GM12874 (cell line): ENCODE measurements around the gene COL18A1.

Source experiments
- TF ChIP-seq, protein P1 (sequence below): IDR thresholded peaks from 2 replicates; pipeline ENCODE4 v1.5.1; 2011; ENCODE audit warnings: low read depth, mild to moderate bottlenecking, control low read depth, low read length, moderate library complexity; ENCODE audit not compliant: insufficient read depth

Gene COL18A1

DNA sequence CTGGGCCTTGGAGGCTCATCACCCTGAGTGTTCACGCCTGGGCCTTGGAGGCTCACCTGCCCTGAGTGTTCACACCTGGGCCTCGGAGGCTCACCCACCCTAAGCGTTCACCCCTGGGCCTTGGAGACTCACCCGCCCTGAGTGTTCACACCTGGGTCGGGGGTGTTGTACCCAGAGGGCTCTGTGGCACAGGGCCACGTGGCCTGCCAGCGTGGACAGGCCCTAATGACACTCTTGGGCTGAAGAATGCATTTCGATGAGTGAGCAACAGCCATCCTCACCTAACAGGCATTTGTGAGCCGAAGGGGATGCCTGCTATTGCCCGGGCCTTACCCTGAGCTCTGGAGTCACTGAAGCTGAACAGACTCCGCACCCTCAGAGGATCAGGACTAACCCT is 119.8 kb downstream of the COL18A1 start:
- TF ChIP-seq, protein P1, sequence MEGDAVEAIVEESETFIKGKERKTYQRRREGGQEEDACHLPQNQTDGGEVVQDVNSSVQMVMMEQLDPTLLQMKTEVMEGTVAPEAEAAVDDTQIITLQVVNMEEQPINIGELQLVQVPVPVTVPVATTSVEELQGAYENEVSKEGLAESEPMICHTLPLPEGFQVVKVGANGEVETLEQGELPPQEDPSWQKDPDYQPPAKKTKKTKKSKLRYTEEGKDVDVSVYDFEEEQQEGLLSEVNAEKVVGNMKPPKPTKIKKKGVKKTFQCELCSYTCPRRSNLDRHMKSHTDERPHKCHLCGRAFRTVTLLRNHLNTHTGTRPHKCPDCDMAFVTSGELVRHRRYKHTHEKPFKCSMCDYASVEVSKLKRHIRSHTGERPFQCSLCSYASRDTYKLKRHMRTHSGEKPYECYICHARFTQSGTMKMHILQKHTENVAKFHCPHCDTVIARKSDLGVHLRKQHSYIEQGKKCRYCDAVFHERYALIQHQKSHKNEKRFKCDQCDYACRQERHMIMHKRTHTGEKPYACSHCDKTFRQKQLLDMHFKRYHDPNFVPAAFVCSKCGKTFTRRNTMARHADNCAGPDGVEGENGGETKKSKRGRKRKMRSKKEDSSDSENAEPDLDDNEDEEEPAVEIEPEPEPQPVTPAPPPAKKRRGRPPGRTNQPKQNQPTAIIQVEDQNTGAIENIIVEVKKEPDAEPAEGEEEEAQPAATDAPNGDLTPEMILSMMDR: no peak

DNA sequence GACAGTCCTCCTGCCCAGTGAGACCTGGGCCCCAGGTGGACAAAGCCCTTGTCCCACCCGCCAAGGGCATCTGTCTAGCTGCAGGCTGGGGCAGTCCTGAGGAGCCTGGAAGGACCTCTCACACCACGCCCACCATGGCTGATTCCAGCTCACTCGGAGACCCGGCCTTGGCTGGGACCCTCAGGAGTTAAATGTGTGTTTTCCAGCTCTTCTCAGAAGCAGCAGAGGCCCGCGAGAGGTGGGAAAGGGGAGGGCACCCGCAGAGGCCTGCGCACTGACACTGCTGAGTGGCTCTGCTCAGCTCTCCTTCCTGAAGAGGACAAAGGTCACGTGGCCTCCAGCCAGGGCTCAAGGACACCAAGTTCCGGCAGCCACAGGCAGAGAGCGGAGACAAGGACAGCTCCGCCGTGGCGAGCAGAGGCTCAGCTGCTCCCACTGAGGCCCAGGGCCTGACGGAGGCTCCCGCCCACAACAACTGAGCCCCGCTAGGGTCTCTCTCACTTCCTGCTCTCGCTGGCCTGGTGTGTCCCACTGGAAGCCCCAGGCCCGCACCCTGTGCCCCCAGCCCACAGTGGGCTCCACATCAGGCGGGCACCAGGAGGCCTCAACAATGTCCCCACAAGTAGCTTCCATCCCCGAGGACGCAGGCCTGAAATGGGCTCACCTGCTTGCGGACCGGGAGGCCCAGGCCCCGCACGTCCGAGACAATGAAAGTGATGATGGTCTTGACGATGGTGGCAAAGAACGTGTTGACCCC is 120.4 kb downstream of the COL18A1 start:
- TF ChIP-seq, protein P1: no peak

DNA sequence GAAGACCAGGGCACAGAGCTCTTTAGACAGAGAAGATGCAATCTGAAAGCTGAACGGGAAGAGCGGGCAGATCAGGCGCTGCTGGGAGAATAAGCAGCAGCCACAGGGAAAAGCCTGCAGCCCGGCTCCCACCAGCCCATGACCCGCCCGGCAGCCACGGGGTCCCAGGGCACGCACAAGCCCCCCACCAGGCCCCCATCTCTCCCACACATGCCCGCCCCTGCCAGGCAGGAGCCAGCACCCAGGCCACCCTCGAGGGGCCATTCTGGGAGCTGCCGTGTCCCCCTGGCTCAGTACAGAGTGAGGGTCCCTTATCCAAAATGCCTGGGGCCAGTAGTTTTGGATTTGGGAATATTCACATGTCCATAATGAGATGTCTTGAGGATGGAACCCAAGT is 120.9 kb downstream of the COL18A1 start:
- TF ChIP-seq, protein P1: no peak

DNA sequence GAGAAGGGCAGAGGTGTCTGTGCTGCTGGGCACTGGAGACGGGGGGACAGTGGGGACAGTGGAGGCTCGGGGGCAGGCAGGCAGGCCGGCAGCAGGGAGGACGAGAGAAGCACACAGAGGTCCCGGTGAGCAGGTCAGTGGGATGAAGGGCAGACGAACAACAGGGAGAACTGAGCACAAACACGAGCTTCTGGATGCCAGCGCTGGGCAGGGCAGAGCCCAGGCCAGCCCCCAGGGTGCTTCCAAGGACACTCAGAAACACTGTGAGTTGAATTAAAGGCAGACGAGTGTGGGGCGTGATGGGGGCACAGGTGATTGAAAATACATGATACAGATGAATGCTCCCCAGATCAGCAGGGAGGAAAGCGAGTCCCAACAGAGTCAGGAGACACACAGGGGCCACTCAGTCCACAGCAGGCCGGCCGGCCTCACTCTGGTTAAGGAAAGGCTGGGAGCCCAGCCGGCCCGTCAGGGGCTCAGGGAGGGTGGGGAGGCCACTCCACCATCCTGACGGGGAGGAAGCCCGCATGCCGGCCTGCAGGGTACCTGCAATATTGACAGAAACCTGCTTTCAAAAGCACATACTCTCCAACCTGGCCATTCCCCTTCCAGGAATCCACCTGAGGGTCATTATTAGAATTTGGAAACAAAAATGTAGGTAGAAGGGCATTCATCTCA is 123.2 kb downstream of the COL18A1 start:
- TF ChIP-seq, protein P1: no peak

DNA sequence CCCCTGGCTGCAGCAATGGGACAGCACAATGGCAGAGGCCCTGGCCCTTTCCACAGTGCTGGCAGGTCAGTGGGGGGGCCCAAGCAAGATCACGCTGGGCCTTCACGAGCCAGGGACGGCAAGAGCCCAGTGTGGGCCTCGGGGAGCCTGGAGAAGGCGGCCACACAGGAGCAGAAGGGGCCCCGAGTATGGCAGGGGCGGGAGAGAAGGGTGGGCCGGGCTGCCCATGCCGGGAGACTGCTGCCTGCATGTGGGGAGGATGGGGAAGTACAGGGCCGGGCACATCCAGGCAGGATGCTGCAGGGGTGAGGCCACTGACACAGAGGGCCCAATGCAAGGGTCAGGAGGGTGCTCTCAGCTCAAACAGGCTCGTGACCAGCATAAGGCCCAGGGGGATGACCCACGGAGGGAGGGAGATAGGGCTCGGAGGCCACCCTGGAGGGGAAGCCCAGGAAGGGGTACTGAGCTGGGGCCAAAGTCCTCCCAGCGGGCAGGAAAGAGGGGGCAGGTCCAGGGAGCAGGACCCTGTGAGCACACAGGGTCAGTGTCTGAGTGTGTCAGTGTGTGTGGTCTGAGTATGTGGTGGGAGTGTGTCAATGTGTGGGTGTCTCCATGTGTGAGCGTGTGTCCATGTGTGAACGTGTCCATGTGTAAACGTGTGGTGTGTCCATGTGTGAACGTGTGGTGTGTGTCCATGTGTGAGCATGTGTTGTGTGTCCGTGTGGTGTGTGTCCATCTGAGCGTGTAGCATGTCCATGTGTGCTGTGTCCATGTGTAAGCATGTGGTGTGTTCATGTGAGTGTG is 124.2 kb downstream of the COL18A1 start:
- TF ChIP-seq, protein P1: no peak

DNA sequence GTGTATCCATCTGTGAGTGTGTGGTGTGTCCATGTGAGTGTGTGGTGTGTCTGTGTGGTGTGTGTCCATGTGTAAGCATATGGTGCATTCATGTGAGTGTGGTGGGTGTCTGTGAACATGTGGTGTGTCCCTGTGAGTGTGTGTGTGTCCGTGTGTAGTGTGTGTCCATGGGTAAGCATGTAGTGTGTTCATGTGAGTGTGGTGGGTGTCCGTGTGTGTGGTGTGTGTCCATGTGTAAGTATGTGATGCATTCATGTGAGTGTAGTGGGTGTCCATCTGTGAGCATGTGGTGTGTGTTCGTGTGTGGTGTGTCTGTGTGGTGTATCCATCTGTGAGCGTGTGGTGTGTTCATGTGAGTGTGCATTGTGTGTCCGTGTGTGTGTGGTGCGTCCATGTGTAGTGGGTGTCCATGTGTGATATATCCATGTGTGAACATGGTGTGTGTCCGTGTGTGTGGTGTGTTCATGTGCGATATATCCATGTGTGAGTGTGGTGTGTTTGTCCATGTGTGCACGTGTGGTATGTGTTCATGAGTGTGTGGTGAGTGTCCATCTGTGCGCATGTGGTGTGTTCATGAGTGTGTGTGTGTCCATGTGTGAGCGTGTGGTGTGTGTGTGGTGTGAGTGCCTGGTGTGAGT is 124.9 kb downstream of the COL18A1 start:
- TF ChIP-seq, protein P1: no peak
